Cardiac muscle cell (in vitro differentiated cells and primary cell): ENCODE measurements around the gene ERC2. TPM values are rescaled to one million over a fixed set of nuclear protein-coding genes. Genes with fewer than 3 reads are reported as not detected.

ENCODE experiments used
- DNase-seq, 2 donors: peaks; one replicate each; pipeline versions ENCODE4 v3.0.0 to v3.0.0-alpha.2; 2010 to 2017; ENCODE audit warnings: low read depth in 1 of 2, low spot score in 1 of 2
- H3K27ac ChIP-seq: fragments of 200-600 bp; sonication (generic); 2 replicates; pipeline ENCODE4 v1.5.1; 2016
- H3K27me3 ChIP-seq: fragments of 200-600 bp; sonication (generic); 2 replicates; pipeline ENCODE4 v1.6.0; 2016; ENCODE audit warnings: control low read depth
- H3K36me3 ChIP-seq: fragments of 200-600 bp; sonication (generic); 2 replicates; pipeline ENCODE4 v1.5.1; 2016; ENCODE audit warnings: control low read depth
- H3K4me1 ChIP-seq: fragments of 200-600 bp; sonication (generic); 2 replicates; pipeline ENCODE4 v1.8.1; 2017; ENCODE audit warnings: low read depth, mild to moderate bottlenecking, mixed run types
- H3K4me3 ChIP-seq: fragments of 200-600 bp; sonication (generic); 2 replicates; pipeline ENCODE4 v1.5.1; 2016; ENCODE audit warnings: mild to moderate bottlenecking
- H3K9me3 ChIP-seq: fragments of 200-600 bp; sonication (generic); 2 replicates; pipeline ENCODE4 v1.5.1; 2017; ENCODE audit warnings: low read depth, mild to moderate bottlenecking, control low read depth
- polyA plus RNA-seq: library from polyadenylated mRNA; unstranded; fragments of >200 nt; fragmentation: Nextera tagmentation; extraction: Ambion mirVana; gene quantifications from 2 replicates; pipeline ENCODE4 v1.2.1, GENCODE V29; 2016
- total RNA-seq: library from RNA; depleted of rRNA; stranded (reverse); fragments of >200 nt; gene quantifications from 2 replicates; pipeline ENCODE4 v1.2.3, GENCODE V29; 2016
- TF ChIP-seq, protein P1 (sequence below): IDR thresholded peaks from 2 replicates; pipeline ENCODE4 v1.5.1; 2012; ENCODE audit warnings: low read depth, mild to moderate bottlenecking, low read length

The ERC2 gene
- total and polyA plus RNA-seq, 2 experiments from 2014 or later, result 18.1 to 29.0 TPM

DNA sequence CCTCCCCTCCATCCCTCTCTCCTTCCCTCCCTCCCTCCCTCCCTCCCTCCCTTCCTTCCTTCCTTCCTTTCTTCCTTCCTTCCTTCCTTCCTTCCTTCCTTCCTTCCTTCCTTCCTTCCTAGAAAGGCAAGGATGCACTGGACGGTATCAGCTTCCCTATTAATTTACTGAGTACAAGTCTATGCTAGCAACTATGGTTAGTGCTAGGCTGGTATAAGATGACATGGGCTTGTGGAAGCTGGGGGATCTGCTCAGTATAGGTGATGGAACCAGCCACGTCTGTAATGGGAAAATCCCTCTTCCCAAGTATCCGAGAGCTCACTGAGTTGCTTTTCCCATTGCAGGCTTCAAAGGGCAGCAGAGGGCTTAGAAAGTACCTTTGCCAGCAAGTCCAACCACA is 884.8 kb downstream of the ERC2 start:
- Histone ChIP-seq H3K4me3 (no peak overlapping the region), H3K9me3 (no peaks in the 10 kb centered on the region), H3K36me3 (no peaks in the 10 kb centered on the region), H3K27me3 (no peaks in the 10 kb centered on the region), H3K4me1 (peaks cover 27% of the 10 kb centered on the region), H3K27ac (no peak overlapping the region)
- TF ChIP-seq, protein P1, sequence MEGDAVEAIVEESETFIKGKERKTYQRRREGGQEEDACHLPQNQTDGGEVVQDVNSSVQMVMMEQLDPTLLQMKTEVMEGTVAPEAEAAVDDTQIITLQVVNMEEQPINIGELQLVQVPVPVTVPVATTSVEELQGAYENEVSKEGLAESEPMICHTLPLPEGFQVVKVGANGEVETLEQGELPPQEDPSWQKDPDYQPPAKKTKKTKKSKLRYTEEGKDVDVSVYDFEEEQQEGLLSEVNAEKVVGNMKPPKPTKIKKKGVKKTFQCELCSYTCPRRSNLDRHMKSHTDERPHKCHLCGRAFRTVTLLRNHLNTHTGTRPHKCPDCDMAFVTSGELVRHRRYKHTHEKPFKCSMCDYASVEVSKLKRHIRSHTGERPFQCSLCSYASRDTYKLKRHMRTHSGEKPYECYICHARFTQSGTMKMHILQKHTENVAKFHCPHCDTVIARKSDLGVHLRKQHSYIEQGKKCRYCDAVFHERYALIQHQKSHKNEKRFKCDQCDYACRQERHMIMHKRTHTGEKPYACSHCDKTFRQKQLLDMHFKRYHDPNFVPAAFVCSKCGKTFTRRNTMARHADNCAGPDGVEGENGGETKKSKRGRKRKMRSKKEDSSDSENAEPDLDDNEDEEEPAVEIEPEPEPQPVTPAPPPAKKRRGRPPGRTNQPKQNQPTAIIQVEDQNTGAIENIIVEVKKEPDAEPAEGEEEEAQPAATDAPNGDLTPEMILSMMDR, result no peak
- DNase-seq, result no peak

DNA sequence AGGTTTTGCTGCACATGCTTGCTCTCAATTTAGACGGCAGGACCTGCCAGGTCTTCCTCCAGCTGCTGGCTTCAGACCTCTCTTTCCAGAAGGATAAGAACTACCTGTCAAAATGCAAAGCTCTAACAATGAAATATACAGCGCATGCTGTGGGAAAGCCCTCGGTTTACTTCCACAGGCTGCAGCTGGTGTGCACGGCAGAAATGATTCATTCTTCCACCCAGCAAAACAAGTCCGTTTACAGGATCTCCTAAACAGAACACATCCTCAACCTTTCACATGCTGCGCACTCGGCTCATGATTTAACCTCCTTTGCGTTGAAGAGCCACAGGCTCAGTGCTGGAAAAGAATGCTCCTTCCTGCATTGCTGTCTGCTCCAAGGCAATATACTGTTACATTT is 888.8 kb downstream of the ERC2 start:
- no peaks in the 10 kb centered on the region for H3K9me3 ChIP-seq
- no peak for DNase-seq
- H3K4me1 ChIP-seq, result no peaks in the 10 kb centered on the region
- H3K4me3 ChIP-seq, result no peak overlapping the region
- no peaks in the 10 kb centered on the region for H3K27me3 ChIP-seq
- no peaks in the 10 kb centered on the region for H3K36me3 ChIP-seq
- TF ChIP-seq, protein P1, result no peak
- peak overlapping the region; percentile 42 for H3K27ac ChIP-seq

DNA sequence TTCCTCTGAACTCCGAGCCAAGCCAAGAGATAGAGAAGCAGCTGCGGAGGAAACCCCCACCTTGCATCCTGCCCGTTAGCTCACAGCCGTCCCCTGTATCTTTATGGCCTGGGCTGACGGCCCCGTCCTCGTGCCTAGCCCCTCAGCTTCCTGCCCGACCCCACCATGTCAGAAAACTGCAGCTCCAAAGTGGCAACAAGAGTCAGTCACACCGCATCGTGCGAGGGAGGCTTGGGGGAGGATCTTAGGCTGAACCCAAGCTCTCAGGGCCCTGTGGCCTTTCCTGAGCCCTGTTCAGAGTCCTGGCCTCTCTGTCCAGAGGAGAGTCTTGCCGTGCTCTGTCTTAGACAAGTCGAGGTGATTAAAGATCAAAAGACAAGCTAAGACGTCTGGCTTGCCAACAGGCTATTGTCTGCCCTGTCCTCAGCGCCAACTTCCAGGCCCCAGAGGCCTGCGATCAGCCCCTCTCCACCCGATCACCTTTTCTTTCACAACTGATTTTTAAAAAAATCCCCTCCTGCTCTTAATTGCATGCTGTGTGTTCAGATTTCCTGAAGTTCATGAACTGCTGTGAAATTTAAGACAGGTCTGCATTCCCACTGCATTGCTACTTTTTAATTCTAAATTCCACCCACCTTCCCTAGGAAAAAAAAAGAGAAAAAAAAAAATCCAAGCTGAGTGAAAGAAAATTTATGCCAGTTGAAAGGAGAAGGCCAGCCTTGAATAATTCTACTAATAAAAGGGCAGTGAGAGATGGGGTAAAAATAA is 891.5 kb downstream of the ERC2 start:
- DNase-seq, result no peak
- Histone ChIP-seq H3K27ac (peak overlapping the region; percentile 65), H3K4me1 (peaks cover 17% of the 10 kb centered on the region), H3K36me3 (no peaks in the 10 kb centered on the region), H3K9me3 (no peaks in the 10 kb centered on the region), H3K27me3 (no peaks in the 10 kb centered on the region), H3K4me3 (no peak overlapping the region)
- TF ChIP-seq, protein P1, result no peak

DNA sequence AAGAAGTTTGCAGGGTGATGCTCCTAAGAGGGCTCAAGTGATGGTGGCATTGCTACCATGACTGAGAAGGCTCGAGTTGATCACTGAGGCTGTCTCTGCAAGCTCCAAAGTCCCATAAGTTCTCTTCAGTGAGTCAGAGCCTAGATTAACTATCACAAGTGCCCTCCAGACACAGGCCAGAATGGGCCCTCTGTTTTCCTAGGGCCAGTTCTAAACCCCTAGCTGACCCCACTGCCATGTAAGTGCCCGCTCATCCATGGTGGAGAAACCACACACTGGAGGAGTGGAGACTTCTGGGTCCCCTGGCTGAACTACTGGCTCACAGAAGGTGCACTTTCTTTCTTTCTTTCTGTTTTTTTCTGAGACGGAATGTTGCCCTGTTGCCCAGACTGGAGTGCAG is 893.6 kb downstream of the ERC2 start:
- Histone ChIP-seq H3K36me3 (no peaks in the 10 kb centered on the region), H3K27ac (no peak overlapping the region), H3K4me3 (no peak overlapping the region), H3K9me3 (no peaks in the 10 kb centered on the region), H3K27me3 (no peaks in the 10 kb centered on the region), H3K4me1 (peaks cover 31% of the 10 kb centered on the region)
- TF ChIP-seq, protein P1, result no peak
- no peak for DNase-seq

DNA sequence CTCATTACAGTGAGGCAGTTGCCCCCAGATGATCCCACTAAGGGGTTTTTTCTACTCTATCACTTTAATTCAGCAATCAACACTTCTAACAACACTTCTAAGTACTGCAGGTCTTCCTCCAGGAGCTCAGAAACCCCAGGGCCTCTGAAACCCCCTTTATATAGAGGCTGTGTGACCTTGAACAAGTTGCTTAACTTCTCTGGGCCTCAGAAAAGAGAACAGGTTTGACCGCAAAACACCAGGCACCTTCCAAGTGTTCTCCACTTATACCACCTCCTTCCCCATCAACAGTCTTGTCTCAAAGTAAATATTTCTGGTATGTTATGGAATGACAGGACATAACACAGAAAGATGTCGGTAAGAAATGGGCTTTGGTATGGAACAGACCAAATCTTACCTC is 895.5 kb downstream of the ERC2 start:
- Histone ChIP-seq H3K4me3 (no peak overlapping the region), H3K27me3 (no peaks in the 10 kb centered on the region), H3K9me3 (no peaks in the 10 kb centered on the region), H3K4me1 (peaks cover 31% of the 10 kb centered on the region), H3K27ac (peak overlapping the region; percentile 97), H3K36me3 (no peaks in the 10 kb centered on the region)
- no peak for DNase-seq
- TF ChIP-seq, protein P1, result no peak
